GM12864 (cell line): ENCODE measurements around the gene UFSP2.

Experiments used
- DNase-seq: peaks from one replicate; pipeline ENCODE4 v3.0.0-alpha.2; 2011; ENCODE audit warnings: low read depth
- H3K4me3 ChIP-seq: 2 replicates; pipeline ENCODE4 v1.5.1; 2011; ENCODE audit warnings: mild to moderate bottlenecking, low read depth, low read length, control low read depth
- CTCF ChIP-seq: IDR thresholded peaks from 2 replicates; pipeline ENCODE4 v1.5.1; 2011; ENCODE audit warnings: low read depth, mild to moderate bottlenecking, moderate library complexity, low read length, control low read depth, inconsistent platforms; ENCODE audit errors: missing control alignments

UFSP2 gene

GRCh38 chr4:185469580-185470154, 43.9 kb upstream of the UFSP2 start:
- TF ChIP-seq CTCF = no peak
- no peak for DNase-seq
- H3K4me3 ChIP-seq = no peak overlapping the region

GRCh38 chr4:185468999-185469398, 43.2 kb upstream of the UFSP2 start:
- no peak overlapping the region for H3K4me3 ChIP-seq
- no peak for DNase-seq
- no peak for TF ChIP-seq CTCF

DNA sequence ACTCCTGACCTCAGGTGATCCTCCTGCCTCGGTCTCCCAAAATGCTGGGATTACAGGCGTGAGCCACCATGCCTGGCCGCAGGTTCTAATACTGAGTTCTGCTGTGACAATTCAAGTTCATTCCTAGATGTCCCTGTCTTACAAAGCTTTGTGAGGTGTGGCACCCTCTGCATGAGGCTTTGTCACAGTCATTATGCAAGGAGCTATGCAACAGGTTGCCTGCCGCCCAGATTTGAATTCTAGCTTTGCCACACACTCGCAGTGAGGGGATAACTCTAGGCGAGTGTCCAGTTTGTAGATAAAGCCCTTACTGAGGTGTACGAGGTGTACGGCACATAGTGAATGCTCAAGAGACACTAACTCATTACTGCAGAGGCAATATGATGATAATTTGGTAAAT, 42.2 kb upstream of the UFSP2 start:
- no peak for DNase-seq
- no peak for TF ChIP-seq CTCF

GRCh38 chr4:185467101-185467500, 41.3 kb upstream of the UFSP2 start:
- no peak for DNase-seq
- TF ChIP-seq CTCF = no peak
- H3K4me3 ChIP-seq = no peak overlapping the region

More for the DNA sequence above, 42.2 kb upstream of the UFSP2 start:
- no peak overlapping the region for H3K4me3 ChIP-seq

DNA sequence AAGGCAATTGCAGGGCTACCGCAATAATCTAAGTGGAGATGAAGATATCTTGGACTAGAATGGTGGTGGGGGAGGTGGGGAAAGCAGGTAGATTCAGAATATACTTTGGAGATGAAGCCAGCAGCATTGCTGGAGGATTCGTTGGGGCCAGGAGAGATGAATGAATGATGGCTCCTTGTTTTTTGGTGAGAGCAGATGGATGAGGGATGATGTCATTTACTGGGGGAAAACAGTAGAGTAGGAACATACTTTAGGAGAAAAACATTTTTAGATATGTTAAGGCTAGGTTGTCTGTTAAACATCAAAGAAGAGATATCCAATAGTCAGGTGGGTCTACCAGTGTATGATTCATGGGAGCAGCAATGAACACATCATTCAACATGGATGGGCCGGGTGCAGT, 39.9 kb upstream of the UFSP2 start:
- H3K4me3 ChIP-seq = no peak overlapping the region
- no peak for DNase-seq
- no peak for TF ChIP-seq CTCF

DNA sequence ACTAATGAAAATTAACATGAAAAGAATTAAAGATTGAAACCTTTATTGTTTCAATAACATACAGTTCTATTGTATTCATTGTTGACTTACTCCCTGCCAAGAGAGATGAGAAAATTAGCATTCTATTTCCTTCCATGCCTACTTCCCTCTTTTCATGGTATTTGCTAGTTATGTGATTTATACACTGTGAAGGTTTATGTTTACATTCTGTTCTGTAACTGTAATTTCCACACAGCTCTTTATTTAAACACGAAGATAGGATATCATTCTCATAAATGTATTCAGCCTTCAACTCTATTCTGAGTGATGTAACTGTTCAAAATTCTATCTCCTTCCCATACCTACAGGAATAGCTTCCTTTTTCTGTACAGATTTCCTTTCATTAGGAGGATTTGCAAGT, 39.1 kb upstream of the UFSP2 start:
- no peak for TF ChIP-seq CTCF
- DNase-seq = no peak
- no peak overlapping the region for H3K4me3 ChIP-seq

GRCh38 chr4:185464183-185464582, 38.4 kb upstream of the UFSP2 start:
- no peak overlapping the region for H3K4me3 ChIP-seq
- TF ChIP-seq CTCF = no peak
- DNase-seq = no peak
